GM13977 (cell line): ENCODE results near the gene CBX8.

Experiments
- DNase-seq: peaks from one replicate; pipeline ENCODE4 v3.0.0; 2012; ENCODE audit warnings: low spot score
- in situ Hi-C: fragments of 300-500 bp; cut with MboI; formaldehyde crosslinking; loops from one replicate; pipeline ENCODE4 v1.12.0; 2022; ENCODE audit warnings: low sequenced_read_pairs, low pct_unique_long_range_greater_than_20kb, mixed read lengths, inconsistent platforms; ENCODE audit not compliant: unreplicated experiment
- TF ChIP-seq, protein P1 (sequence below): IDR thresholded peaks from 2 replicates; pipeline ENCODE4 v1.5.1; 2012; ENCODE audit warnings: mild to moderate bottlenecking, control low read depth; ENCODE audit not compliant: insufficient read depth; ENCODE audit errors: extremely low read depth, missing control alignments

CBX8 gene

DNA sequence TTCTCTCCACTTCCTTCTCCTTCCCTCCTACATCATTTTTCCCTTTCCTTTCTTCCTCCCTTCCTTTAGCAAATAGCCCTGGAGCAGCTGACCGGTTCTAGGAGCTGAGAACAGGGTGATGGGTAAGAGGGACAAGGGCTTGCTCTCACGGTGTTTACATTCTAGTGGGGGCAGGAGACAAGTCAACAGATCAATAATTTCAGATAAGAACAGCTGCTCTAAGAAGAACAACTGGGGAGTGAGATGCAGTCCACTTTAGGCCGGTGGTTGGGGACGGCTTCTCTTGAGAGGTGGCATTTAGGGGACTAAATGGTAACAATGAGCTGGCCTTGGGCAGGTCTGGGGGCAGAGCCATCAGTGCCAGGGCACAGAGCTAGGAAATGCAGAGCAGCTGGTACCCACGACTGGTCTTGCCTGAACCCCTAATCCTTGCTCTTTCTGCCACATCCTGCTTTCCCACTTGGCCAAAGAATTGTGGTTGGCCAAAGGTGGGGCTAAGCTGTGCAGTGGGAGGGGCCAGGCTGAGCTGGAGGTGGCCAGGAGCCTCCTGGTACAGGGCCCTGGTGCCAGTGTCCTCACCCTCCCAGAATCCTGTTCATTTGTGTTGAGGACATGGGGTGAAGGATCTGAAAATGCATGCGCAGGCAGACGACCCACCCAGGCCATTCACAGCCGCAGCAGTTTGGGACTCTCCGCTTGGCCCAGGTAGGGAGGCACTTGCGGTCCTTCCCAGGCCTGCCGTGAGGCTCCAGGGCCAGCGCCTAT, 24.6 kb upstream of the CBX8 start:
- in situ Hi-C loops = no loop called here
- no peak for DNase-seq
- TF ChIP-seq, protein P1, sequence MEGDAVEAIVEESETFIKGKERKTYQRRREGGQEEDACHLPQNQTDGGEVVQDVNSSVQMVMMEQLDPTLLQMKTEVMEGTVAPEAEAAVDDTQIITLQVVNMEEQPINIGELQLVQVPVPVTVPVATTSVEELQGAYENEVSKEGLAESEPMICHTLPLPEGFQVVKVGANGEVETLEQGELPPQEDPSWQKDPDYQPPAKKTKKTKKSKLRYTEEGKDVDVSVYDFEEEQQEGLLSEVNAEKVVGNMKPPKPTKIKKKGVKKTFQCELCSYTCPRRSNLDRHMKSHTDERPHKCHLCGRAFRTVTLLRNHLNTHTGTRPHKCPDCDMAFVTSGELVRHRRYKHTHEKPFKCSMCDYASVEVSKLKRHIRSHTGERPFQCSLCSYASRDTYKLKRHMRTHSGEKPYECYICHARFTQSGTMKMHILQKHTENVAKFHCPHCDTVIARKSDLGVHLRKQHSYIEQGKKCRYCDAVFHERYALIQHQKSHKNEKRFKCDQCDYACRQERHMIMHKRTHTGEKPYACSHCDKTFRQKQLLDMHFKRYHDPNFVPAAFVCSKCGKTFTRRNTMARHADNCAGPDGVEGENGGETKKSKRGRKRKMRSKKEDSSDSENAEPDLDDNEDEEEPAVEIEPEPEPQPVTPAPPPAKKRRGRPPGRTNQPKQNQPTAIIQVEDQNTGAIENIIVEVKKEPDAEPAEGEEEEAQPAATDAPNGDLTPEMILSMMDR = no peak

- TF ChIP-seq, protein P1 = no peak
- in situ Hi-C loops = no loop called here
- no peak for DNase-seq
Measured at GRCh38 chr17:79820959-79821330, 24.1 kb upstream of the CBX8 start.

DNA sequence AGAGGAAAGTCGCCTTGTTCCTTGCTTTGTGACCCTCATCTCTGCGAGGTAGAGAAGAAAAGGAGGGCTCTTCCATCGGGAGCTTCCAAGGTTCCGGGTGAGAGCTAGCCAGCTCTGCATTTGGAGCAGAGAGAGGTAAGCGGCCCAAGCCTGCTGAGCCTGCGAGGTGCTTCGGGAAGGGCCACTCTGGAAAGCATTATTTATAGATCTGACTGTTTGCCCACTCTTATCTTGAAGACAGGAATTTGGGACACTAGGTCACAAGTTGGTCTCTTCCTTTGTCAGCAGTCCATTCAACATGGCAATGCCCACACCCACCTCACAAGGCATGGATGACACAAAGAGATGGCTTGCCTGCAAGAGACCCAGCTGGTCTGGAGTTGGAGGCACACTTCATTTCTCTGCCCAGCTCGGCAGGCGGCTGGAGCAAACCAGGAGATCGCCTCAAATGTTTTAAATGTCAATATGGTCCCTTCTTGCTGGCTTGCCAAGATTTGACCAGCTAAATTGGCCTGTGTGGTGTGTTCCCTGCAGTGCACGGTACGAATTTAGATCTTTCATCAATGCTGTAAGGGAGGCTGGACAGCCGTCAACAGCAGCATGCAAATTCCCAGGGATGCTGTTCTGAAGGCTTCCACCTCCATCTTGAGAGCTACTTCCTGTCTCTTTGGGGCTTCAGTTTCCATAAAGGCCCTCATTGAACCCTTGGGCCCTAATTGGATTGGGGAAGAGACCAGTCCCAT, 22.8 kb upstream of the CBX8 start:
- DNase-seq = no peak
- in situ Hi-C loops = no loop called here
- TF ChIP-seq, protein P1 = no peak

GRCh38 chr17:79819085-79819484, 22.2 kb upstream of the CBX8 start:
- TF ChIP-seq, protein P1 = no peak
- DNase-seq = no peak
- in situ Hi-C loops = no loop called here

DNA sequence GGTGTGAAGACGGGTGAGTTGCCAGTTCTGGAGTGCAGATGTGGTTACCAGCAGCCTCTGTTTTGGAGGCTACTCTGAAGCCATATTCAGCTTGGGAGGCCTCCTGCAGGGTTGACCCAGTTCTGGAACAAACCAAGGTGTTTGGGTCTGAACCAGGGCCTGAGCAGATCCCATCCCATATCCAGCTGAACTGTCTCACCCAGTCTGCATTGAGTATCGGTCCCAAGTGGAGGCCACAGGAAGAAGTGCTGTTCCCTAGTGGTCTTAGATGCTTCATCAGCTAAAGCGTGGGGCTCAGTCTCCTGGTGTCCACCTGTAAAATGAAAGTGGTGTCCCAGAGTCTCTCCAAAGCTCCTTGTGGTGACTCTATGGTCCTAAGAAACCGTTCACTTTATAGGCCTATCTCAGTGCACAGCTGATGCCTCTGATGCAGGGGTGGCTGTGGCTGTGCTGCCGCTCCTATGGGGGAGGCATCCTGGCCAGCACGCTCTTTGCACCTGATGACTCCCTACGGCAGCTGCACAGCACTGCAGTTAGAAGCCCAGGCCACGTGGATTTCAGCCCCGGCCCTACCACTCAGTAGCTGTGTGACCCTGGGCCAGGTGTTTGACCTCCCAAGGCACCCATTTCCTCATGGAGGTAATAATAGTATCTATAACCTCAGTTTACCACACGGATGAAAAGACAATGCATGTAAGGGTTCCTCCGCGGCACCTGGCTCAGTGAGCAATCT, 21.3 kb upstream of the CBX8 start:
- TF ChIP-seq, protein P1 = no peak
- DNase-seq = no peak
- in situ Hi-C loops = no loop called here

DNA sequence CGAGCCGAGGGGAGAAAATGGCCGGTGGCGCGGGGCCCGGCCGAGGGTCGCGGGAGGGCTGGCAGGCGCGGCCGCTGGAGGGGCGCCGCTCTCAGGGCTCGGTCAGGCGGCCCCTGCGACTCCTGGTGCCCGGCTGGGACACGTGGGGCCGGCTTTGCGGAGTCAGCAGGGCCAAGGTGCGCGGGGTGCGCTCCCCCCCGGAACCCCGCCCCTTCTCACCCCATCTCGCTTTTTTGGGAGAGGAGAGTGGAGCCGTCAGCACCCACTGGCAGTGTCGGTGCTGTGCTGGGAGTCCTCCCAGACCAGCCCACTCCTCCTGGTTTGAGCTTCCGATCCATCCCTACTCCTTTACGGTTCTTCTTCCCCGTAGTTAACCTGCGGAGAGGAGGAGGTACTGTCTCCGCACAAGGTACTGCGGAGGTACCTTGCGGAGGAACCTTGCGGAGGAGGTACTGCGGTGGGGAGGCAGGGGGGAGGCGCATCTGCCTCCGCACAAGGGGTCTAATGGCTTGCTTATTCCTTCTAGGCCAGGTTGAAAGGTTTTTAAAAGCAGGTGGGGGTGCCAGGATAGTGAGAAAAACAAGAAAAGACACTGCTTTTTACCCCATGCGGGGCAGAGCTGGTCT, 19.1 kb upstream of the CBX8 start:
- no peak for DNase-seq
- in situ Hi-C loops = no loop called here

More for the DNA sequence above, 19.1 kb upstream of the CBX8 start:
- TF ChIP-seq, protein P1 = no peak
